Measurements from ENCODE around the gene CDC42EP3.

CDC42EP3 gene

GRCh38 chr2:37630301-37630700 lies 41.1 kb downstream of the CDC42EP3 start:
- Histone ChIP-seq H3K9me3 (ENCODE audit: severe bottlenecking) (no peaks in the 10 kb centered on the region), H3K27me3 (ENCODE audit: insufficient read depth, low read depth, severe bottlenecking) (no peaks in the 10 kb centered on the region), H3K27ac (no peak overlapping the region), H3K4me3 (ENCODE audit: low read depth, low read length) (no peak overlapping the region), H3K36me3 (no peaks in the 10 kb centered on the region)
- no peak for TF ChIP-seq CTCF (IDR thresholded peaks at IDR 0.05; ENCODE audit: low read depth, low read length)
- no peak for DNase-seq

- Histone ChIP-seq H3K4me3 (ENCODE audit: low read depth, low read length) (no peak overlapping the region), H3K27me3 (ENCODE audit: insufficient read depth, low read depth, severe bottlenecking) (no peaks in the 10 kb centered on the region), H3K9me3 (ENCODE audit: severe bottlenecking) (no peaks in the 10 kb centered on the region), H3K27ac (no peak overlapping the region), H3K36me3 (no peaks in the 10 kb centered on the region)
- no peak for TF ChIP-seq CTCF (IDR thresholded peaks at IDR 0.05; ENCODE audit: low read depth, low read length)
- DNase-seq: no peak
Measured at GRCh38 chr2:37629529-37629928, 41.9 kb downstream of the CDC42EP3 start.

- no peak for DNase-seq
- H3K36me3 ChIP-seq: no peaks in the 10 kb centered on the region
- no peak for TF ChIP-seq CTCF (IDR thresholded peaks at IDR 0.05; ENCODE audit: low read depth, low read length)
Measured at GRCh38 chr2:37627710-37628109, 43.7 kb downstream of the CDC42EP3 start.

GRCh38 chr2:37625796-37626571 lies 45.5 kb downstream of the CDC42EP3 start:
- no peak overlapping the region for H3K4me3 ChIP-seq (ENCODE audit: low read depth, low read length)
- no peak overlapping the region for H3K27ac ChIP-seq
- H3K36me3 ChIP-seq: no peaks in the 10 kb centered on the region
- TF ChIP-seq CTCF (IDR thresholded peaks at IDR 0.05; ENCODE audit: low read depth, low read length): no peak
- peaks cover 4% of the 10 kb centered on the region for H3K9me3 ChIP-seq (ENCODE audit: severe bottlenecking)
- no peak for DNase-seq
- H3K27me3 ChIP-seq (ENCODE audit: insufficient read depth, low read depth, severe bottlenecking): no peaks in the 10 kb centered on the region

More at GRCh38 chr2:37627710-37628109, 43.7 kb downstream of the CDC42EP3 start:
- H3K9me3 ChIP-seq (ENCODE audit: severe bottlenecking): peaks cover 4% of the 10 kb centered on the region
- H3K27ac ChIP-seq: no peak overlapping the region
- no peak overlapping the region for H3K4me3 ChIP-seq (ENCODE audit: low read depth, low read length)
- H3K27me3 ChIP-seq (ENCODE audit: insufficient read depth, low read depth, severe bottlenecking): no peaks in the 10 kb centered on the region

GRCh38 chr2:37625156-37625555 lies 46.3 kb downstream of the CDC42EP3 start:
- no peak overlapping the region for H3K27ac ChIP-seq
- H3K36me3 ChIP-seq: no peaks in the 10 kb centered on the region
- peaks cover 4% of the 10 kb centered on the region for H3K9me3 ChIP-seq (ENCODE audit: severe bottlenecking)
- no peak overlapping the region for H3K4me3 ChIP-seq (ENCODE audit: low read depth, low read length)
- TF ChIP-seq CTCF (IDR thresholded peaks at IDR 0.05; ENCODE audit: low read depth, low read length): no peak
- no peak for DNase-seq
- H3K27me3 ChIP-seq (ENCODE audit: insufficient read depth, low read depth, severe bottlenecking): no peaks in the 10 kb centered on the region
